Cardiac fibroblast (primary cell): ENCODE results near the gene CDC20B.
"Not testable (repeated sequence)": the region's sequence is repeated elsewhere in the genome, so short reads cannot be mapped to it uniquely, and the experiment has no call there.

Experiments used
- DNase-seq, 2 donors: peaks; one replicate each; pipeline versions ENCODE4 v3.0.0 to v3.0.0-alpha.2; 2010; ENCODE audit warnings: low read depth in 2 of 2
- H3K4me3 ChIP-seq, 2 donors: replicated peaks in 1 of 2; 1 replicate in 1 of 2; 2 replicates in 1 of 2; pipeline ENCODE4 v1.5.1; 2011; ENCODE audit warnings: low read depth in 2 of 2, low read length in 2 of 2, mild to moderate bottlenecking in 2 of 2, moderate library complexity in 1 of 2
- CTCF ChIP-seq: IDR thresholded peaks from one replicate; pipeline ENCODE4 v1.5.1; 2011; ENCODE audit warnings: low read depth, mild to moderate bottlenecking, low read length, inconsistent platforms

CDC20B gene

GRCh38 chr5:55104946-55105701, 67.9 kb downstream of the CDC20B start:
- no peak for TF ChIP-seq CTCF
- DNase-seq, result no peak
- no peak overlapping the region for H3K4me3 ChIP-seq

- no peak for TF ChIP-seq CTCF
- no peak overlapping the region for H3K4me3 ChIP-seq
- no peak for DNase-seq
Measured at GRCh38 chr5:55104036-55104772, 68.8 kb downstream of the CDC20B start.

- DNase-seq, result no peak
Measured at GRCh38 chr5:55102348-55102747, 70.6 kb downstream of the CDC20B start, which contains the start of gene GZMA. TSS of gene GZMA (plus strand) at chr5:55102646. CDS start at chr5:55102683, 37 bp downstream.

GRCh38 chr5:55101556-55102276, 71.3 kb downstream of the CDC20B start:
- no peak for TF ChIP-seq CTCF
- DNase-seq, result no peak
- no peak overlapping the region for H3K4me3 ChIP-seq

More at GRCh38 chr5:55102348-55102747, 70.6 kb downstream of the CDC20B start, which contains the start of gene GZMA:
- TF ChIP-seq CTCF, result no peak
- H3K4me3 ChIP-seq, result no peak within 1 kb of the TSS

GRCh38 chr5:55101148-55101547, 71.8 kb downstream of the CDC20B start:
- H3K4me3 ChIP-seq, DNase-seq: not testable (repeated sequence)

GRCh38 chr5:55096861-55097260, 76.1 kb downstream of the CDC20B start:
- DNase-seq, result no peak
- no peak for TF ChIP-seq CTCF
- no peak overlapping the region for H3K4me3 ChIP-seq

- no peak for DNase-seq
- no peak for TF ChIP-seq CTCF
- no peak overlapping the region for H3K4me3 ChIP-seq
Measured at GRCh38 chr5:55096182-55096581, 76.8 kb downstream of the CDC20B start.

GRCh38 chr5:55091011-55091410, 82.0 kb downstream of the CDC20B start:
- not testable (repeated sequence) for H3K4me3 ChIP-seq, DNase-seq

- DNase-seq, H3K4me3 ChIP-seq: not testable (repeated sequence)
Measured at GRCh38 chr5:55089301-55089700, 83.7 kb downstream of the CDC20B start.
